HepG2 (cell line): Measurements from ENCODE around the gene MSH3. TPM values are rescaled to one million over a fixed set of nuclear protein-coding genes. Genes with fewer than 3 reads are reported as not detected.
A peak's percentile ranks its signal among the peaks of the same experiment; 100 is the strongest.

ENCODE experiments used
- ATAC-seq: fragments of 200-7000 bp; cut with Tn5 transposase; 3 replicates; pipeline ENCODE4 v1.9.1; 2020; ENCODE audit warnings: mild to moderate bottlenecking, moderate library complexity
- BruUV-seq: library from RNA; stranded (reverse); fragments of 400-500 nt; replicated peaks from 2 replicates; lab custom pipeline; 2021; lab: Mats Ljungman, UMichigan
- CTCF ChIA-PET: fragments of 300-600 bp; formaldehyde crosslinking; extraction: SDS; loops from one replicate; lab custom pipeline; 2021; ENCODE audit warnings: low total read pairs, inconsistent platforms, low intra/inter-chr PET ratio; lab: Yijun Ruan, JAX
- POLR2A ChIA-PET: fragments of 350-600 bp; sonication (Branson Sonifier 250); formaldehyde crosslinking; loops from one replicate; lab custom pipeline; 2020; ENCODE audit warnings: antibody characterized with exemption, inconsistent platforms; lab: Yijun Ruan, JAX
- DNase-seq: peaks from one replicate; pipeline ENCODE4 v3.0.0-alpha.2; 2015; ENCODE audit warnings: low spot score
- FAIRE-seq: peaks from 3 replicates; lab custom pipeline; 2011; peaks lifted over from hg19 to GRCh38; lab: Jason Lieb, UNC
- H2AFZ ChIP-seq: one replicate; pipeline ENCODE4 v1.6.1; 2011; ENCODE audit warnings: low read length, inconsistent platforms
- H3K27ac ChIP-seq: fragments of 300-600 bp; 3 replicates; pipeline ENCODE4 v1.8.0; 2011; ENCODE audit warnings: mixed run types, mild to moderate bottlenecking, mixed read lengths, low read length, inconsistent platforms; ENCODE audit not compliant: insufficient read depth; ENCODE audit errors: extremely low read length
- H3K27me3 ChIP-seq, 2 experiments: fragments of 200-600 bp in 1 of 2; 2 replicates in 1 of 2; 3 replicates in 1 of 2; pipeline versions ENCODE4 v1.6.0 to v1.8.0; 2011; ENCODE audit warnings: low read length in 2 of 2, mild to moderate bottlenecking in 2 of 2, moderate library complexity in 2 of 2, inconsistent platforms in 1 of 2; ENCODE audit not compliant: insufficient read depth in 2 of 2, control insufficient read depth in 1 of 2
- H3K36me3 ChIP-seq, 2 experiments: fragments of 200-600 bp in 1 of 2; replicated peaks in 1 of 2; 2 replicates in 1 of 2; 3 replicates in 1 of 2; pipeline versions ENCODE4 v1.5.1 to v1.8.0; 2011; ENCODE audit warnings: low read length in 2 of 2, inconsistent platforms in 1 of 2; ENCODE audit not compliant: insufficient read depth in 2 of 2, control insufficient read depth in 1 of 2
- H3K4me1 ChIP-seq: 2 replicates; pipeline ENCODE4 v1.5.1; 2012; ENCODE audit warnings: low read length, inconsistent platforms; ENCODE audit not compliant: insufficient read depth
- H3K4me2 ChIP-seq: 2 replicates; pipeline ENCODE4 v1.6.0; 2011; ENCODE audit warnings: low read depth, low read length, inconsistent platforms
- H3K4me3 ChIP-seq, 3 experiments: fragments of 200-600 bp in 1 of 3; sonication (generic), shearing (Covaris generic) in 1 of 3; replicated peaks in 1 of 3; 2 replicates each; pipeline ENCODE4 v1.5.1; 2011 to 2016; ENCODE audit warnings: low read length in 3 of 3, inconsistent platforms in 2 of 3, low read depth in 2 of 3, mild to moderate bottlenecking in 2 of 3, control low read depth in 1 of 3, mixed read lengths in 1 of 3; ENCODE audit not compliant: insufficient read depth in 1 of 3
- H3K79me2 ChIP-seq: one replicate; pipeline ENCODE4 v1.6.1; 2011; ENCODE audit warnings: low read length, inconsistent platforms; ENCODE audit not compliant: insufficient read depth
- H3K9ac ChIP-seq: 2 replicates; pipeline ENCODE4 v1.6.0; 2011; ENCODE audit warnings: mild to moderate bottlenecking, low read depth, low read length, inconsistent platforms; ENCODE audit not compliant: insufficient read depth
- H3K9me3 ChIP-seq: 2 replicates; pipeline ENCODE4 v1.5.1; 2012; ENCODE audit warnings: mild to moderate bottlenecking, low read length
- H4K20me1 ChIP-seq: 2 replicates; pipeline ENCODE4 v1.6.0; 2011; ENCODE audit warnings: inconsistent platforms, mild to moderate bottlenecking, low read length, moderate library complexity; ENCODE audit not compliant: insufficient read depth
- CEBPB ChIP-seq: IDR thresholded peaks from 2 replicates; pipeline ENCODE4 v1.6.1; 2011; ENCODE audit warnings: low read depth, low read length, improper control_type of control experiment, borderline replicate concordance
- CEBPG ChIP-seq: IDR thresholded peaks from 2 replicates; pipeline ENCODE4 v1.6.1; 2016
- HOXA3 ChIP-seq: sonication (generic); formaldehyde crosslinking; IDR thresholded peaks from 2 replicates; pipeline ENCODE4 v1.5.0; 2020; ENCODE audit warnings: missing genetic modification reagents
- IRF2 ChIP-seq: IDR thresholded peaks from 2 replicates; pipeline ENCODE4 v1.6.1; 2018; ENCODE audit warnings: missing genetic modification reagents, missing compliant biosample characterization
- TARDBP ChIP-seq: sonication (generic); formaldehyde crosslinking; IDR thresholded peaks from 2 replicates; pipeline ENCODE4 v1.8.0; 2022; ENCODE audit warnings: mild to moderate bottlenecking, missing genetic modification reagents
- WGBS: methylation state at CpG from one replicate; pipeline ENCODE4 v1.1.6; 2017; ENCODE audit warnings: low lambda C conversion rate; 5-methylcytosine and 5-hydroxymethylcytosine counted together
- in situ Hi-C: cut with HindIII; loops from 2 replicates; pipeline ENCODE4 v1.10.0; 2017; ENCODE audit warnings: low pct_unique_long_range_greater_than_20kb; ENCODE audit not compliant: extremely low pct_ligation_motif_present
- intact Hi-C: fragments of 100-400 bp; cut with micrococcal nuclease; formaldehyde crosslinking; loops from one replicate; pipeline ENCODE4 v1.10.0; 2022; ENCODE audit not compliant: unreplicated experiment
- polyA plus RNA-seq, 8 experiments: library from polyadenylated mRNA; depleted of rRNA in 3 of 8; stranded (reverse) in 7 of 8; unstranded in 1 of 8; fragments of >200 nt; fragmentation: Illumina TruSeq in 4 of 8; extraction: Trizol in 4 of 8; gene quantifications; 2 replicates each; pipeline versions ENCODE4 v1.2.1 to v1.2.3, GENCODE V29; 2011 to 2016; ENCODE audit warnings: low read depth in 4 of 8, missing spikeins in 1 of 8, mixed read lengths in 1 of 8; ENCODE audit not compliant: insufficient read depth in 1 of 8
- total RNA-seq, 5 experiments: library from RNA; depleted of rRNA; stranded (reverse); fragments of >200 nt; fragmentation: Illumina TruSeq; extraction: Trizol; gene quantifications; 2 replicates each; pipeline ENCODE4 v1.2.3, GENCODE V29; 2016; ENCODE audit warnings: low read depth in 1 of 5

MSH3 gene
- total and polyA plus RNA-seq, 2 of the 13 experiments (the other 11 are each of a cell fraction or from before 2014, with no cell fraction given) = 4.0 to 16.4 TPM

- Histone ChIP-seq H3K4me2 (no peak overlapping the region), H3K36me3 (no peaks in the 10 kb centered on the region), H4K20me1 (no peaks in the 10 kb centered on the region), H3K27me3 (no peaks in the 10 kb centered on the region), H2AFZ (no peak overlapping the region)
- CTCF ChIA-PET = no interaction called here
- BruUV-seq = no TSS peak
- intact Hi-C loops = no loop called here
- DNase-seq = no peak
- TF ChIP-seq CEBPG (CRISPR knock-in tag) = peak; percentile 59
- TF ChIP-seq CEBPB = peak; percentile 84
- no peak for TF ChIP-seq HOXA3 (CRISPR knock-in tag)
- TF ChIP-seq, all 625 proteins: peak for 2
- Histone ChIP-seq H3K9me3 (no peaks in the 10 kb centered on the region), H3K9ac (no peak overlapping the region), H3K79me2 (no peaks in the 10 kb centered on the region), H3K4me3 (no peak overlapping the region), H3K27ac (no peak overlapping the region), H3K4me1 (no peaks in the 10 kb centered on the region)
- no peak for FAIRE-seq
- in situ Hi-C loops = no loop called here
- POLR2A ChIA-PET = no interaction called here
- WGBS = 100% methylated on average over 1 of the region's 1 CpG
- no peak for ATAC-seq
These were observed 251.0 kb downstream of the MSH3 start for GRCh38 chr5:80905405-80905804.

DNA sequence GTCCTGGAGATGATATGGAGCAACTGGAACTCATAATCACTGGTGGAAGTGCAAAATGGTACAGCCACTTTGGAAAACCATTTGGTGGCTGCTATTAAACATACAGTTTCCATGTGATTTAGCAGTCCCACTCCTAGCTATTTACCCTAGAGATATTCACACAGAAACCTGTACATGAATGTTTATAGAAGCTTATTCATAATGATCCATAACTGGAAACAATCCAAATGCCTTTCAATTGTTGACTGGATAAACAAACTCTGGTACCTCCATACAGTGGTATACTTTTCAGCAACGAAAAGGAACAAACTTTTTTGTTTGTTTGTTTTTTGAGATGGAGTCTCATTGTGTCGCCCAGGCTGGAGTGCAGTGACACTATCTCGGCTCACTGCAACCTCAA is 258.0 kb downstream of the MSH3 start:
- Histone ChIP-seq H3K9ac (no peak overlapping the region), H4K20me1 (no peaks in the 10 kb centered on the region), H3K27me3 (peaks cover 0 to 1% of the 10 kb centered on the region in 2 experiments; a peak in 1 of 5 replicates), H2AFZ (no peak overlapping the region)
- no peak for FAIRE-seq
- CTCF ChIA-PET = no interaction called here
- in situ Hi-C loops = no loop called here
- TF ChIP-seq TARDBP (CRISPR knock-in tag) (no peak), IRF2 (CRISPR knock-in tag) (no peak)
- TF ChIP-seq, all 625 proteins: peak for 0
- BruUV-seq = no TSS peak
- intact Hi-C loops = no loop called here
- no peaks in the 10 kb centered on the region for H3K79me2 ChIP-seq
- ATAC-seq (no peak), DNase-seq (no peak)
- no peaks in the 10 kb centered on the region; the same call in 1 of the 2 replicates for H3K9me3 ChIP-seq
- no peak overlapping the region for H3K27ac ChIP-seq
- POLR2A ChIA-PET = no interaction called here
- H3K4me2 ChIP-seq = no peak overlapping the region
- WGBS = 66% methylated on average over 3 of the region's 3 CpGs
- H3K4me1 ChIP-seq = no peaks in the 10 kb centered on the region
- H3K36me3 ChIP-seq = no peaks in the 10 kb centered on the region
- no peak overlapping the region for H3K4me3 ChIP-seq
